Measurements from ENCODE around the gene MBTPS1. TPM values are rescaled to one million over a fixed set of nuclear protein-coding genes. Genes with fewer than 3 reads are reported as not detected.

The MBTPS1 gene
- total and polyA plus RNA-seq, 4 donors = 28.9 to 108 (median 71.6) TPM

DNA sequence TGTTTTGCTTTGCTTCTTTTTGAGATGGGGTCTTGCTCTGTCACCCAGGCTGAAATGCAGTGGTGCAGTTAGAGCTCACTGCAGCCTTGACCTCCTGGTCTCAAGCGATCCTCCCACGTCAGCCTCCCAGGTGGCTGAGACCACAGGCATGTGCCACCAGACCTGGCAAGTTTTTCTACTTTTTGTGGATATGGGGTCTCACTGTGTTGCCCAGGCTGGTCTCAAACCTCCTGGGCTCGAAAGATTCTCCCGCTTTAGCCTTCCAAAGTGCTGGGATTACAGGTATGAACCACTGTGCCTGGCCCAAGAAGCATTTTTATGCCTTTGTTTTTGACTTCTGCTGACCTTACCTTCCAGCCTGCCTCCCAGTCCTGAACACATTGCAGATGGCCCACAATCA lies 38.5 kb upstream of the MBTPS1 start:
- Histone ChIP-seq H3K4me3 (ENCODE audit: low read length in 2 of 2) (no peak overlapping the region), H3K9me3 (ENCODE audit: control insufficient read depth, low read length) (no peaks in the 10 kb centered on the region), H3K27ac (ENCODE audit: low read depth in 1 of 2, low read length in 2 of 2) (no peak overlapping the region), H3K36me3 (ENCODE audit: control insufficient read depth in 1 of 2, insufficient read depth in 2 of 2, low read length in 1 of 2) (no peaks in the 10 kb centered on the region), H3K27me3 (ENCODE audit: control insufficient read depth in 1 of 2, insufficient read depth in 2 of 2, low read length in 1 of 2) (no peaks in the 10 kb centered on the region), H3K4me1 (ENCODE audit: control insufficient read depth in 1 of 2, insufficient read depth in 2 of 2, low read length in 2 of 2) (no peaks in the 10 kb centered on the region)
- ATAC-seq (ENCODE audit: low FRiP score) (no peak), DNase-seq (no peak)
- 94 to 97% methylated on average over 4 of the region's 4 CpGs for WGBS, 2 donors
- intact Hi-C loops (cut with DNase I) = no loop called here

DNA sequence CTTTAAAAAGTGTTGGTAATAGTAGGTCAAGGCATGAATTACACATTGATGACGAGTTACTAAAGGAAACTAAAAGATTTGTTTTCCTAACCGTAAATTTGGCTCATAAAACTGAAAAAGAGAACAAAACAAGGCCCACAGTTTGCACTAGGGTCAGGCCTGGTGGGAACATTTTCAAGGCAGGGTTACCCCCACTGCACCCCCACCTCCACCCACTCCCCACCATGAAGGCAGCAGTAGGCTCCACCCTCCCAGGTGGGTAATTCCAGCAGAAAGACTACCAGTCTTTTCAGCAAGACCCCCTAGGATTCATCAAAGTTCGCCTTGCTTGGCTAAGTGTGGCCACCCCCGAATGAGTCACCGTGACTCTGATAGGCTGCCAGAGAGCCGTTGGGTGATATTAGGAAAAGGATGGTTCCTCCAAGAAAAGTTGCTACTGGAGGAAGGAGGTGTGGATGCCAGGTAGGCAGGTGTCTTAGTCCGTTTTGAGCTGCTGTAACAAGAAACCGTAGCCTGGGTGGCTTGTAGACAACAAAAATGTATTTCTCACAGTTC lies 37.0 kb upstream of the MBTPS1 start:
- no peak for ATAC-seq (ENCODE audit: low FRiP score)
- Histone ChIP-seq H3K36me3 (ENCODE audit: control insufficient read depth in 1 of 2, insufficient read depth in 2 of 2, low read length in 1 of 2) (no peaks in the 10 kb centered on the region), H3K4me1 (ENCODE audit: control insufficient read depth in 1 of 2, insufficient read depth in 2 of 2, low read length in 2 of 2) (no peaks in the 10 kb centered on the region), H3K27ac (ENCODE audit: low read depth in 1 of 2, low read length in 2 of 2) (no peak overlapping the region), H3K27me3 (ENCODE audit: control insufficient read depth in 1 of 2, insufficient read depth in 2 of 2, low read length in 1 of 2) (no peaks in the 10 kb centered on the region), H3K9me3 (ENCODE audit: control insufficient read depth, low read length) (no peaks in the 10 kb centered on the region), H3K4me3 (ENCODE audit: low read length in 2 of 2) (no peak overlapping the region)
- DNase-seq = no peak
- WGBS, 2 donors = 57 to 58% methylated on average over 8 of the region's 8 CpGs
- intact Hi-C loops (cut with DNase I) = no loop called here

DNA sequence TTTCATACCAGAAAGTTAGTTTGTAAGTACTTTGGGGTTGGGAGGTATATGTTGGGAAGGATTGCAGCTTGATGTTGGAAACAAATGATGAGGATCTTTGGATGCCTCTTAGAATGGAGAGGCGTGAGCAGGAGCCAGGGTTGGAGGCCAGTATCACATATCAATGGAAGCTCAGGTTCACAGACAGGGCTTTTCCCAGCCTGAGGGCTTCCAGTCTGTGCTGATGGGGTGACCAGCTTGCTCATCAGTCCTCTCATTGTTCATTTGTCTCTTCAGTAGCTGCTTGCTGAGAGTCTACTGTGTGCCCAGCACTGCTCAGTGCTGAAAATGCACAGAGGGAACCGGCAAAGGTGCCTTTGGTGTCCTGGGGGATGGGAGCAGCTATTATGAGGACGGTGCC lies 34.2 kb upstream of the MBTPS1 start:
- WGBS, 2 donors = 71 to 72% methylated on average over 3 of the region's 3 CpGs
- intact Hi-C loops (cut with DNase I) = no loop called here

DNA sequence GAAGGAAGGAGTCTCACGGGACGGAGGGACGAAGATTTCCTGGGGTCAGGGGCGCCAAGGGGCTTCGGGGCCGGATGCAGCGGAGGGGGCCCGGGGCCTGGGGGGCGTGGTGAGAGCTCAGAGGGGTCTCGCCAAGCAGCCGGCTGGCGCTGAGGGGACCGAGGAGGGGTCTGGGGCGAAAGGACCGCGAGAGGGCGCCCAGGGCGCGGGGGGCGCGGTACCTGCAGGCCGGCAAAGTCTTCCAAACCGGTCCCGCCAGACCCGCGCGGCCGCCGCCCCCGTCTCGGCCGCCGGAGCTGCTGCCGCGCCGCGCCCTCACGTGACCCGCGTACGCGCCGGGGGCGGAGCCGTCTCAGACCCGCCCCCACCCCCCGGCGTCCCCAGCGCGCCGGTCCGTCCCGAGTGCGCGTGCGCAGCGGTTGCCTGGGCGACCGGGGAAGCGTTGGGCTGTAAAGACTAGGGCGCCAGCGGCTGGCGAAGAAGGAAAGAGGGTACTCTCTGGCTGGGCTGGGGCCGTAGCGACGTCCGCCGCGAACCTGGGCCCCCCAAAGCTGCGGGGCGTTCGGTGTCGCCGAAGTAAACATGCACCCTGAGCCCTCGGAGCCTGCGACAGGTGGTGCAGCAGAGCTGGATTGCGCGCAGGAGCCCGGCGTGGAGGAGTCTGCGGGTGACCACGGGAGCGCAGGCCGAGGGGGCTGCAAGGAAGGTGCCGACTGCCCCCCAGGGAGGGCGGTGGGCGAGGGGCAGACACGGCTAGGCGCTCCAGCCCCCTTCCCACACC lies 28.3 kb upstream of the MBTPS1 start, which contains the start of the genes DNAAF1 and HSDL1:
Gene DNAAF1 (plus strand): TSS at position 450 of the 781 bp plus-strand sequence. CDS start 133 bp downstream, at position 583.
Gene HSDL1 (minus strand): TSS at position 319 of the 781 bp plus-strand sequence. CDS start 13,856 bp downstream, outside the sequence.
- WGBS, 2 donors = 0 to 1% methylated on average over 50 to 89 of the region's 89 CpGs
- ATAC-seq (ENCODE audit: low FRiP score) (peak; percentile 96), DNase-seq (peak; percentile 92 to 97)
- no peaks in the 10 kb centered on the region for H3K9me3 ChIP-seq (ENCODE audit: control insufficient read depth, low read length)
- peak within 1 kb of the TSS; percentile 67 to 89 for H3K4me3 ChIP-seq (ENCODE audit: low read length in 2 of 2)
- H3K27ac ChIP-seq (ENCODE audit: low read depth in 1 of 2, low read length in 2 of 2) = no peak within 1 kb of the TSS
- H3K36me3 ChIP-seq (ENCODE audit: control insufficient read depth in 1 of 2, insufficient read depth in 2 of 2, low read length in 1 of 2) = no peaks in the 10 kb centered on the region
- no peaks in the 10 kb centered on the region for H3K4me1 ChIP-seq (ENCODE audit: control insufficient read depth in 1 of 2, insufficient read depth in 2 of 2, low read length in 2 of 2)
- no peaks in the 10 kb centered on the region for H3K27me3 ChIP-seq (ENCODE audit: control insufficient read depth in 1 of 2, insufficient read depth in 2 of 2, low read length in 1 of 2)
- intact Hi-C loops (cut with DNase I) = no loop called here

More for the DNA sequence above, 34.2 kb upstream of the MBTPS1 start:
- no peak overlapping the region for H3K4me3 ChIP-seq (ENCODE audit: low read length in 2 of 2)
- no peak for ATAC-seq (ENCODE audit: low FRiP score)
- no peaks in the 10 kb centered on the region for H3K4me1 ChIP-seq (ENCODE audit: control insufficient read depth in 1 of 2, insufficient read depth in 2 of 2, low read length in 2 of 2)
- H3K27ac ChIP-seq (ENCODE audit: low read depth in 1 of 2, low read length in 2 of 2) = no peak overlapping the region
- H3K36me3 ChIP-seq (ENCODE audit: control insufficient read depth in 1 of 2, insufficient read depth in 2 of 2, low read length in 1 of 2) = no peaks in the 10 kb centered on the region
- H3K27me3 ChIP-seq (ENCODE audit: control insufficient read depth in 1 of 2, insufficient read depth in 2 of 2, low read length in 1 of 2) = no peaks in the 10 kb centered on the region
- no peaks in the 10 kb centered on the region for H3K9me3 ChIP-seq (ENCODE audit: control insufficient read depth, low read length)
- DNase-seq = no peak

DNA sequence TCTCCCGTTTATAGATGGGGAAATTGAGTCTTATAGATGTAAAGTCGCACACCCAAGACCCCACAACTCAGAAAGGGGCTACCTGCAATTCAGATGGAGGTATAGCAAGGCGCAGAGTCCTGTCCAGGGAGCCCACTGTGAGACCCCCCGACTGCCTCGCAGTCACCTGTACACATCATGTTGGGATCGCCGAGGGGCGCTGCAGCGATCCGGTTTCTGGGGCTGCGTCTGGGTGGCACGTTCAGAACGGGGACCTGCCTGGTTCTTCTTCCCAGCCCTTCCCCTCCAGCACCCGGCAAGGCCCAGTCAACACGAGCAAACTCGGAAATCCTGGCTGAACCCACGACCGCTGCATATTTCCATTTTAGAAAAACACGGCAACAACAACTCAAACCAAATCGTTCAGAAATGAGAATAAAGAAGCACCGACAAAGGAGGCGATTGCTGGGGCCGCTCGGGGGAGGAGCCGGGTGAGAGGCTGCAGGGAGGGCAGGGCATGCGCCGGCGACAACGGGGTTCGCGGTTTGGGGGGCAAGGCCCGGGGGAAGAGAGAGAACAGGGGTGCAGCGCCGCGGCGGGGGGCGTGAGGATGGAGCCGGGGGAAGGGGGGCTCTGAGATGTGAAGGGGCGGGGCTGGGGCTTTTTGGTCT lies 27.6 kb upstream of the MBTPS1 start:
- WGBS, 2 donors = 1% methylated on average over 29 to 39 of the region's 39 CpGs
- Histone ChIP-seq H3K4me1 (ENCODE audit: control insufficient read depth in 1 of 2, insufficient read depth in 2 of 2, low read length in 2 of 2) (no peaks in the 10 kb centered on the region), H3K27me3 (ENCODE audit: control insufficient read depth in 1 of 2, insufficient read depth in 2 of 2, low read length in 1 of 2) (no peaks in the 10 kb centered on the region), H3K36me3 (ENCODE audit: control insufficient read depth in 1 of 2, insufficient read depth in 2 of 2, low read length in 1 of 2) (no peaks in the 10 kb centered on the region), H3K27ac (ENCODE audit: low read depth in 1 of 2, low read length in 2 of 2) (no peak overlapping the region), H3K9me3 (ENCODE audit: control insufficient read depth, low read length) (no peaks in the 10 kb centered on the region), H3K4me3 (ENCODE audit: low read length in 2 of 2) (peak overlapping the region; percentile 67 to 89)
- intact Hi-C loops (cut with DNase I) = no loop called here
- ATAC-seq (ENCODE audit: low FRiP score) (peak; percentile 45), DNase-seq (peak; percentile 57 to 77)

DNA sequence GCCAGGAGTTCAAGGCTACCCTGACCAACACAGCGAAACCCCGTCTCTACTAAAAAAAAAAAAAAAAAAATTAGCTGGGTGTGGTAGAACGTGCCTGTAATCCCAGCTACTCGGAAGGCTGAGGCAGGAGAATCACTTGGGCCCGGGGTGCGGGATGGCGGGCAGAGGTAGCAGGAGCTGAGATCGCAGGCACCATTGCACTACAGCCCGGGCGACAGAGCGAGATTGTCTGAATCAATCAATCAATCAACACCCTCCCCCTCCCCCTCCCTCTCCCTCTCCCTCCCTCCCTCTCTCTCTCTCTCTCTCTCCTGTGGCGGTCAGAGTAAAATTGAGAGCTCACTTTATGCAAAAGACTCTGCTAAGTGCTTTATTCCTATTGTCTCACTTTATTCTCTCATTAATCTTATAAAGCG lies 27.1 kb upstream of the MBTPS1 start:
- DNase-seq (no peak), ATAC-seq (ENCODE audit: low FRiP score) (no peak)
- Histone ChIP-seq H3K27me3 (ENCODE audit: control insufficient read depth in 1 of 2, insufficient read depth in 2 of 2, low read length in 1 of 2) (no peaks in the 10 kb centered on the region), H3K9me3 (ENCODE audit: control insufficient read depth, low read length) (no peaks in the 10 kb centered on the region), H3K4me1 (ENCODE audit: control insufficient read depth in 1 of 2, insufficient read depth in 2 of 2, low read length in 2 of 2) (no peaks in the 10 kb centered on the region), H3K27ac (ENCODE audit: low read depth in 1 of 2, low read length in 2 of 2) (no peak overlapping the region), H3K4me3 (ENCODE audit: low read length in 2 of 2) (peak overlapping the region in 1 of 2 donors; percentile 89), H3K36me3 (ENCODE audit: control insufficient read depth in 1 of 2, insufficient read depth in 2 of 2, low read length in 1 of 2) (no peaks in the 10 kb centered on the region)
- 30 to 36% methylated on average over 10 to 13 of the region's 13 CpGs for WGBS, 2 donors
- intact Hi-C loops (cut with DNase I) = no loop called here

DNA sequence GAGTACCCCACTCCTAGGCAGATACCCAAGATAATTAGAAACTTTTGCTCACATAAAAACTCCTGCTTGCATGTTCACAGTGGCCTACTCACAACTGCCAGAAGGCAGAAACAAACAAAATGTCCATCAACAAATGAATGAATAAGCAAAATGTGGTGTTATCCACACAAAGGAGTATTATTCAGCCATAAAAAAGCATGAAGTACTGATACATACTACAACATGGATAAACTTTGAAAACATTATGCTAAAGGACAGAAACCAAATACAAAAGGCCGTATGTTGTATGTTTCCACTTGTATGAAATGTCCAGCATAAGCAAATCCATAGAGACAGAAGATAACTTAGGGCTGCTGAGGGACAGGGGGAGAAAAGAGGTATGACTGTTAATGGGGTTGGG lies 26.3 kb upstream of the MBTPS1 start:
- H3K27ac ChIP-seq (ENCODE audit: low read depth in 1 of 2, low read length in 2 of 2) = no peak overlapping the region
- intact Hi-C loops (cut with DNase I) = no loop called here
- no peaks in the 10 kb centered on the region for H3K27me3 ChIP-seq (ENCODE audit: control insufficient read depth in 1 of 2, insufficient read depth in 2 of 2, low read length in 1 of 2)
- DNase-seq = no peak
- H3K4me3 ChIP-seq (ENCODE audit: low read length in 2 of 2) = no peak overlapping the region
- 94 to 100% methylated on average over 1 of the region's 1 CpG for WGBS, 2 donors
- no peaks in the 10 kb centered on the region for H3K36me3 ChIP-seq (ENCODE audit: control insufficient read depth in 1 of 2, insufficient read depth in 2 of 2, low read length in 1 of 2)
- no peaks in the 10 kb centered on the region for H3K4me1 ChIP-seq (ENCODE audit: control insufficient read depth in 1 of 2, insufficient read depth in 2 of 2, low read length in 2 of 2)
- no peaks in the 10 kb centered on the region for H3K9me3 ChIP-seq (ENCODE audit: control insufficient read depth, low read length)
- no peak for ATAC-seq (ENCODE audit: low FRiP score)

DNA sequence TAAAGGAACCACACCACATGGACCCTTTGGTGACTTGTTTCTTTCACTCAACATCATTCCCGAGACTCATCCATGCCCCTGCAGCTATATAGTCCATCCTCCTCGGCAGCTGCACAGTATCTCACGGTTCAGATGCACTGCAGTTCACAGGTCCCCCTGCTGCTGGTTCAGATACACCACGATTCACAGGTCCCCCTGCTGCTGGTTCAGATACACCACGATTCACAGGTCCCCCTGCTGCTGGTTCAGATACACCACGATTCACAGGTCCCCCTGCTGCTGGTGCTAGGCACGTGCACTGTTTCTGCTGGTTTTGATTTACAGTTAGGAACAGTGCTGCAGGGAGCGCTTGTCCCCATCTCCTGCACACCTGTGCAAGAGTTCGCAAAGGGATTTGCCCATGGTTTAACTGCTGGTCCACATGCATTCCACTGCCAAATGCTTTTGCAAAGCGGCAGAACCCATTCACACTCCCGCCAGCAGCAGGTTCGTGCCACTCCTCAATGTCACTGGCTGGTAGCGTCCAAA lies 24.5 kb upstream of the MBTPS1 start:
- Histone ChIP-seq H3K27ac (ENCODE audit: low read depth in 1 of 2, low read length in 2 of 2) (no peak overlapping the region), H3K36me3 (ENCODE audit: control insufficient read depth in 1 of 2, insufficient read depth in 2 of 2, low read length in 1 of 2) (no peaks in the 10 kb centered on the region), H3K9me3 (ENCODE audit: control insufficient read depth, low read length) (no peaks in the 10 kb centered on the region), H3K4me1 (ENCODE audit: control insufficient read depth in 1 of 2, insufficient read depth in 2 of 2, low read length in 2 of 2) (no peaks in the 10 kb centered on the region), H3K27me3 (ENCODE audit: control insufficient read depth in 1 of 2, insufficient read depth in 2 of 2, low read length in 1 of 2) (no peaks in the 10 kb centered on the region), H3K4me3 (ENCODE audit: low read length in 2 of 2) (no peak overlapping the region)
- DNase-seq (no peak), ATAC-seq (ENCODE audit: low FRiP score) (no peak)
- WGBS, 2 donors = 80 to 86% methylated on average over 13 of the region's 13 CpGs
- intact Hi-C loops (cut with DNase I) = no loop called here
